HG03442 (cell line): ENCODE measurements around the gene TEX14.

Experiments
- ATAC-seq: cut with Tn5 transposase; IDR thresholded peaks from one replicate; pipeline ENCODE4 v1.9.1; 2021; ENCODE audit warnings: mild to moderate bottlenecking, moderate library complexity; ENCODE audit not compliant: unreplicated experiment

The TEX14 gene

GRCh38 chr17:58528443-58528842 lies 163.4 kb downstream of the TEX14 start:
- no peak for ATAC-seq

DNA sequence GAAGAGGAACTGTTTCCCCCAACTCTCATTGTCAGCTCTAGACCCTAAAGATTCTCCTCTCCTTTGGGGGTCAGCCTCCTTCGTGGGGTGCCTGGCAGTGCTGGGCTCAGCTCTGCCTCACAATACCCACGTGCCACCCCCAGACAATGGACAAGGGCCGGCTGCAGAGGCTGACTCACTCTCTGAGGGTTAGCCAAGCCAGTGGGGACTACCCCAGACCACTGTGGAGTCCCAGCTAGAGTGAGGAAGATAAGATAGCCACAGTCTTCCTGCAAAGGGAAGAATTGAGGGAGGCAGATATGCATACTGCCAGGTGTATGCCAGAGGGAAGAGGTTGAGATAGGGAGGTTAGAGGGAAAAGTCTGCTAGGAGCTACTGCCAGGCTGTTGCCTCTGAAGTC lies 163.9 kb downstream of the TEX14 start:
- ATAC-seq = no peak

GRCh38 chr17:58527306-58527705 lies 164.5 kb downstream of the TEX14 start:
- no peak for ATAC-seq

DNA sequence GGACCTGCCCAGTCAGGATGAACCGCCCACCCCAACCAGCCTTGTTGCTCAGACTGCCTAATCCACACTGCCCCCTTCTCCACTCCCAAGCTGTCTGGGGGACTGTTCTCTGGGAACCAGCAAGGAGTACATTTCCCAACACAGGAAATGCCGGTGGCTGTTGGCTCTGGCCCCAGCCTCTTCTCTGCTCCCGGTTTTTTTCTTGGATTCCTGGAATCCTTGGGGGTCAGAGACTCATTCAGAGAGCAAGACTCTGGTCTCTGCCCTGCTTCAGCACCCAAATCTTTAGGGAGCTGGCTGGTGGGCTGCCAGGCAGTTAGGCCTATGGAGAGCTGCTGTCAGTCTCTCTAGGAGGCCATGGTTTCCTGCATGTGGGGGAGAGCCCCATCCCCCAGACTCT lies 166.6 kb downstream of the TEX14 start:
- ATAC-seq = no peak

GRCh38 chr17:58521680-58522079 lies 170.2 kb downstream of the TEX14 start:
- ATAC-seq = no peak

- ATAC-seq = no peak
These were observed 170.9 kb downstream of the TEX14 start for GRCh38 chr17:58520843-58521430.

GRCh38 chr17:58517928-58518609 lies 173.8 kb downstream of the TEX14 start:
- peak; percentile 78 for ATAC-seq

GRCh38 chr17:58517378-58517927 lies 174.4 kb downstream of the TEX14 start:
- ATAC-seq = no peak

GRCh38 chr17:58516644-58517377 lies 175.0 kb downstream of the TEX14 start:
- no peak for ATAC-seq

DNA sequence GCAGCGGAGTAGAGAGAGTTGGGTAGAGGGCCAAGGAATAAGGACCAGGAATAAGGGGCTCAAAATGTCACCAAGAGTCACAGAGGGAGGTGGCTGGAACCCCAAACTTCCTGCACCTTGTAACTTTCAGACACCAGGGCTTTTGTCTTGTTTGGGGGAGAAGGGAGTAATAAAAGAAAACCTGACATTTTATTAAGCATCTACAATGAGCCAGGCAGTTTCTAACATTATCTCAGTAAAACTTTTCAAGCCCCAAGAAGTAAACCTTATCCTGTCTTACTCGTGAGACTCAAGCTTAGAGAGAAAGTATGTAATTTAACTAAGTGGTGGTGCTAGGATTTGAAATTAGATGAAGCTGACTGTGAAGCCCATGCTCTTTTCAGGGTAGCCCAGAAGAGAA lies 176.6 kb downstream of the TEX14 start:
- no peak for ATAC-seq

DNA sequence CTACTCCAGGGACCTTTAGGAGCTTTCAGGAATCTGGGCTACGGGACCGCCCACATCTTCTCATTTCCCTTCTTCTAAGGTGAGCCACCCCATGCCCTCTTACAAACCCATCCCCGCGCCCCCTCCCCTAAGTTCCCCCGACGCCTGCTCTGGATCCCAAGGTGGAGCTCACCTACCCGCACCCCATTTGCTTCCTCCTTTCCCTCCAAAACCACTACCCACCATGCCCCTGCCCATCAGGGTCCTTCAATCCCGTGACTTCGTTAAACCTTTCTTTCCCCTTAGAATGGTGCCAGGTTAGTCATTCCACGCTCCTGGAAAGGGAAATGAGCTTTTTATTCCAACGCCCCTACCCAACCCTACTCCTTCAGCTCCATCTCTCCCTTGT lies 177.1 kb downstream of the TEX14 start:
- ATAC-seq = no peak

GRCh38 chr17:58513965-58514769 lies 177.7 kb downstream of the TEX14 start, which contains the start of gene MTMR4:
TSS of gene MTMR4 (minus strand) at chr17:58514638. CDS start at chr17:58514407, 231 bp downstream.
- no peak for ATAC-seq

DNA sequence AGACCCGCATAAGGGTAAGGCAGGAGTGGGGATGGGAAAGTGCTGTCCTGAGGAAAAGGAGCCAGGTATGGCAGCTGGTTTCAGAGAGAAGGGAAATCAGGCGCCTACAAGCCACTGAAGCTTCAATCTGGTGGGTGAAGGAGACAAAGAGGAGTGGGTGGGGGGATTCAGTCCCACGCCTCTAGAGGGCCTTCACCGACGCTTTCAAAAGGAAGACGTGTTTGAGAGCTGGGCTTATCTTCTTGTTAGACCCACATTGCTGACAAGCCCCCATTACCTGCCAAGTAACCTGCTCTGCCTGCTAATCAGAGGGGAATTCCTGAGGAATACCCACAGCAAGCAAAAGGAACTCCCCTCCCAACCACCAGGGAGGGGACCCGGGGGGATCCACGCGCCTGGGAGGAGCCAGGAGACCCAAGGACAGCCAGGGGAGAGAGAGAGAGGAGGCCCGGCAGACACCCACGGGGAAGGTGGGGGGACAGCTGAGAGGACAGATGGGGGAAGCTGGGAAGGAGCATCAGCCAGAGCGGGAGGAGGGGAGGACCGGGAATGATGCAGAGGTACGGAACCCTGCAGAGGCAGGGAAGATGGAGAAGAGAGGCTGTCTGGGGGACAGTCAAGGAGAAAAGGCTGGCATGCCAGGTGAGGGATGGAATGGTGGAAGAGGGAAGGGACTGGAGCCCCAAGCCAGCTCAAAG lies 178.4 kb downstream of the TEX14 start:
- ATAC-seq = no peak

GRCh38 chr17:58510075-58510474 lies 181.8 kb downstream of the TEX14 start:
- no peak for ATAC-seq

DNA sequence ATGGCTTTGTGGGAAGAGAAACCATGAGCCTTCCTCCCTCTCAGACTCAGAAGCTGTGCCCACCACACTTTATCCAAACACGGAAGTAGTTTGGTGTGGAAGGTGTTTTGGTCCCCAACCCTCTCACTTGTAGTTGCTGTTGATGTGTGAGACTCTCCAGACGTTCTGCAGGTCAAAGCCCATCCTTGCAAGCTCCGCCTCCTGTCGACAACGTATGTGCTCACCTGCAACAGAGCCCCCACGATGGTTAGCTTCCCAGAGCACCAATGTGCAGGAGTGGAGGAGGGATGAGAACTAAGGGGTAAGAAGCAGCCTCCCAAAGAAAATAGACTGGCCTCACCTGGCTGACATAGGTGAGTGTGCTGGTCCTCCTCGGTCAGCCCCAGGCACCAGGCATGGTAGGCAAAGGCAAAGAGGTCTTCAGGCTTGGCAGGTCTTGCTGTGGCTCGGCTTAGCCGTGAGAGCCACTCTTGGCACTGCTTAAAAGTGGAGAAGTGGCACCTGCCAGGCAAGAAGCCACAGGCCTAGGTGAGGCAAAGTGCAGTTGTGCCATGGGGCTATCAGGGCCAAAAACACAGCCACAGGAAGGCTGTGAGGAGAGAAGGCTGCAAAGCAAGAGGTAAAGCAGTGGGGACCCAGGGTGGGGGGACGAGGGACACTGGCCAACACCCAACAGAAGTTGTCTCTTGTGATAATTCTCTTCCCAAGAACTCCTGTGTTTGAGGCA lies 183.3 kb downstream of the TEX14 start:
- no peak for ATAC-seq

- ATAC-seq = no peak
These were observed 184.7 kb downstream of the TEX14 start for GRCh38 chr17:58507123-58507634.
